CD4-positive, alpha-beta T cell (primary cell): ENCODE data around the gene TEAD4. TPM values are rescaled to one million over a fixed set of nuclear protein-coding genes. Genes with fewer than 3 reads are reported as not detected.

Experiments used
- ATAC-seq: fragments of 200-7000 bp; cut with Tn5 transposase; one replicate; pipeline ENCODE4 v1.10.0; 2022; ENCODE audit warnings: mild to moderate bottlenecking; ENCODE audit not compliant: poor library complexity
- CTCF ChIA-PET: fragments of 350-600 bp; sonication (Branson Sonifier 250); formaldehyde crosslinking; loops from one replicate; lab custom pipeline; 2021; ENCODE audit warnings: antibody characterized with exemption, inconsistent platforms; lab: Charles Lee
- POLR2A ChIA-PET: fragments of 350-600 bp; sonication (Branson Sonifier 250); formaldehyde crosslinking; loops from one replicate; lab custom pipeline; 2021; ENCODE audit warnings: antibody characterized with exemption, inconsistent platforms; lab: Charles Lee
- DNase-seq, 14 experiments: peaks; one replicate each; pipeline ENCODE4 v3.0.0-alpha.2; 2013 to 2020; ENCODE audit warnings: mixed read lengths in 2 of 14
- H3K27ac ChIP-seq, 2 donors: one replicate each; pipeline versions ENCODE4 v1.5.1 to v1.7.0; 2013; ENCODE audit warnings: low read length in 2 of 2, low read depth in 1 of 2, mild to moderate bottlenecking in 1 of 2
- H3K27me3 ChIP-seq, 2 experiments: 1 replicate in 1 of 2; 2 replicates in 1 of 2; pipeline versions ENCODE4 v1.6.1 to v1.7.0; 2013; ENCODE audit warnings: low read length in 2 of 2, control low read depth in 1 of 2, mild to moderate bottlenecking in 1 of 2, moderate library complexity in 1 of 2; ENCODE audit not compliant: insufficient read depth in 2 of 2, control insufficient read depth in 1 of 2
- H3K36me3 ChIP-seq: one replicate; pipeline ENCODE4 v1.6.1; 2013; ENCODE audit warnings: low read length, control low read depth; ENCODE audit not compliant: insufficient read depth
- H3K4me1 ChIP-seq: one replicate; pipeline ENCODE4 v1.6.1; 2013; ENCODE audit warnings: low read length, control low read depth; ENCODE audit not compliant: insufficient read depth
- H3K4me3 ChIP-seq: one replicate; pipeline ENCODE4 v1.5.1; 2013; ENCODE audit warnings: mild to moderate bottlenecking, low read length, moderate library complexity
- H3K9me3 ChIP-seq, 2 experiments: 1 replicate in 1 of 2; 2 replicates in 1 of 2; pipeline versions ENCODE4 v1.6.1 to v1.7.0; 2013; ENCODE audit warnings: low read length in 2 of 2, mild to moderate bottlenecking in 2 of 2, control low read depth in 1 of 2, moderate library complexity in 1 of 2; ENCODE audit not compliant: control insufficient read depth in 1 of 2, insufficient read depth in 1 of 2
- H3K27ac Mint-ChIP-seq: one replicate; pipeline ENCODE4 v1.8.0; 2020; ENCODE audit warnings: mixed read lengths
- H3K27me3 Mint-ChIP-seq: one replicate; pipeline ENCODE4 v1.8.0; 2021; ENCODE audit warnings: mixed read lengths
- H3K36me3 Mint-ChIP-seq: one replicate; pipeline ENCODE4 v1.8.0; 2021; ENCODE audit warnings: low read depth, mixed read lengths
- H3K4me1 Mint-ChIP-seq: one replicate; pipeline ENCODE4 v1.8.0; 2021; ENCODE audit warnings: low read depth, mixed read lengths
- H3K4me3 Mint-ChIP-seq: one replicate; pipeline ENCODE4 v1.8.0; 2020; ENCODE audit warnings: mild to moderate bottlenecking, mixed read lengths
- H3K9me3 Mint-ChIP-seq: one replicate; pipeline ENCODE4 v1.8.0; 2020; ENCODE audit warnings: mixed read lengths
- CTCF ChIP-seq: fragments of 200-600 bp; IDR thresholded peaks from one replicate; pipeline ENCODE4 v1.8.0; 2022; ENCODE audit warnings: antibody characterized with exemption, mild to moderate bottlenecking
- intact Hi-C, 2 experiments: fragments of 100-400 bp; cut with DNase I in 1 of 2; cut with micrococcal nuclease in 1 of 2; formaldehyde crosslinking; loops; one replicate each; pipeline versions ENCODE4 v1.15.1 to v1.9.0; 2023 to 2025; cut with DNase I, micrococcal nuclease
- total RNA-seq, 174 experiments: library from RNA in 2 of 174; stranded (reverse) in 2 of 174; gene quantifications; one replicate each; pipeline ENCODE4 v1.2.3 and lab custom pipeline; 2021 to 2026

The TEAD4 gene
- total RNA-seq, 2 experiments from 2014 or later, result not detected

GRCh38 chr12:2970744-2971143 lies 11.5 kb downstream of the TEAD4 start:
- CTCF ChIA-PET, result no interaction called here
- Mint-ChIP-seq H3K36me3 (no peaks in the 10 kb centered on the region), H3K4me3 (no peak overlapping the region), H3K4me1 (no peaks in the 10 kb centered on the region), H3K27ac (no peak overlapping the region), H3K9me3 (no peaks in the 10 kb centered on the region), H3K27me3 (peaks cover 25% of the 10 kb centered on the region)
- no peak for TF ChIP-seq CTCF
- no peak for DNase-seq
- Histone ChIP-seq H3K27ac (no peak overlapping the region), H3K4me1 (no peaks in the 10 kb centered on the region), H3K27me3 (peaks cover 0 to 3% of the 10 kb centered on the region in 2 experiments), H3K36me3 (no peaks in the 10 kb centered on the region), H3K4me3 (no peak overlapping the region), H3K9me3 (no peaks in the 10 kb centered on the region)
- no peak for ATAC-seq
- POLR2A ChIA-PET, result no interaction called here
- intact Hi-C loops, result no loop called here

GRCh38 chr12:2973566-2973965 lies 14.4 kb downstream of the TEAD4 start:
- Mint-ChIP-seq H3K36me3 (no peaks in the 10 kb centered on the region), H3K27ac (no peak overlapping the region), H3K4me3 (no peak overlapping the region), H3K9me3 (no peaks in the 10 kb centered on the region), H3K4me1 (no peaks in the 10 kb centered on the region), H3K27me3 (peaks cover 12% of the 10 kb centered on the region)
- H3K27me3 ChIP-seq, result peaks cover 0 to 3% of the 10 kb centered on the region in 2 experiments
- intact Hi-C loops, result no loop called here
- no peak overlapping the region for H3K4me3 ChIP-seq
- ATAC-seq (no peak), DNase-seq (no peak)
- H3K9me3 ChIP-seq, result no peaks in the 10 kb centered on the region
- CTCF ChIA-PET, result no interaction called here
- no peaks in the 10 kb centered on the region for H3K36me3 ChIP-seq
- H3K27ac ChIP-seq, result no peak overlapping the region
- H3K4me1 ChIP-seq, result no peaks in the 10 kb centered on the region
- POLR2A ChIA-PET, result no interaction called here
- TF ChIP-seq CTCF, result no peak

GRCh38 chr12:2974560-2974971 lies 15.4 kb downstream of the TEAD4 start:
- H3K36me3 Mint-ChIP-seq, result no peaks in the 10 kb centered on the region
- DNase-seq, result no peak

More at GRCh38 chr12:2974560-2974971, 15.4 kb downstream of the TEAD4 start:
- no peak for ATAC-seq
- no peak overlapping the region for H3K27ac ChIP-seq
- POLR2A ChIA-PET, result no interaction called here
- Mint-ChIP-seq H3K27me3 (peaks cover 12% of the 10 kb centered on the region), H3K4me3 (no peak overlapping the region), H3K27ac (no peak overlapping the region), H3K9me3 (no peaks in the 10 kb centered on the region), H3K4me1 (no peaks in the 10 kb centered on the region)
- intact Hi-C loops, result no loop called here
- no peak for TF ChIP-seq CTCF
- CTCF ChIA-PET, result no interaction called here
- H3K9me3 ChIP-seq, result no peaks in the 10 kb centered on the region
- H3K4me1 ChIP-seq, result no peaks in the 10 kb centered on the region
- no peak overlapping the region for H3K4me3 ChIP-seq
- no peaks in the 10 kb centered on the region for H3K36me3 ChIP-seq
- H3K27me3 ChIP-seq, result peaks cover 0 to 3% of the 10 kb centered on the region in 2 experiments
